Measurements from ENCODE around the gene CEP83. TPM values are rescaled to one million over a fixed set of nuclear protein-coding genes. Genes with fewer than 3 reads are reported as not detected.

The CEP83 gene
- total and polyA plus RNA-seq, 9 of the 15 experiments (the other 6 are each of a cell fraction or from before 2014, with no cell fraction given) = 5.3 to 40.5 (median 31.3) TPM

DNA sequence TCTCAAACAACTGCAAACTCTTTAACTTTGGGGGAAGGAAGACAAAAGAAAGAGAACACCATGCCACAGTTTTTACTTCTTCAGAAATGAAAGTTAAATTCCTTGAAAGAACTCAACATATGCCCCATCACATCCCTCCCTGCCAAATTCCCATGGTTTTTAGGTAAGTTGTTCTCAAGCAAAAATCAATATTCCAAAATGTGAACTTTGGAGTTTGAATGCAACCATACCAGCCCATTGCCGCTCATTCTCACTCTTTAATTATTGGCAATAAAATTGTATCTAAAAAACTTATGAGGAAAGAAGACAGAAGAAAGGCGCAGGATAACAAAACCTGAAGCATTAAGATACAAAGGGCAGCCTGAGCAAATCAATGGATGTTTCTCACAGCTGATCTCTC, 31.8 kb upstream of the CEP83 start:
- TF ChIP-seq JUN (IDR thresholded peaks at IDR 0.05; ENCODE audit: borderline replicate concordance, low read depth, low read length) (no peak), JUN (CRISPR knock-in tag; IDR thresholded peaks at IDR 0.05; ENCODE audit: borderline replicate concordance) (no peak), TRIM24 (IDR thresholded peaks at IDR 0.05) (no peak), FOS (IDR thresholded peaks at IDR 0.05; ENCODE audit: extremely low read depth, insufficient read length) (no peak), ESRRB (CRISPR knock-in tag; IDR thresholded peaks at IDR 0.05; ENCODE audit: borderline replicate concordance) (no peak)
- TF ChIP-seq, protein P1, sequence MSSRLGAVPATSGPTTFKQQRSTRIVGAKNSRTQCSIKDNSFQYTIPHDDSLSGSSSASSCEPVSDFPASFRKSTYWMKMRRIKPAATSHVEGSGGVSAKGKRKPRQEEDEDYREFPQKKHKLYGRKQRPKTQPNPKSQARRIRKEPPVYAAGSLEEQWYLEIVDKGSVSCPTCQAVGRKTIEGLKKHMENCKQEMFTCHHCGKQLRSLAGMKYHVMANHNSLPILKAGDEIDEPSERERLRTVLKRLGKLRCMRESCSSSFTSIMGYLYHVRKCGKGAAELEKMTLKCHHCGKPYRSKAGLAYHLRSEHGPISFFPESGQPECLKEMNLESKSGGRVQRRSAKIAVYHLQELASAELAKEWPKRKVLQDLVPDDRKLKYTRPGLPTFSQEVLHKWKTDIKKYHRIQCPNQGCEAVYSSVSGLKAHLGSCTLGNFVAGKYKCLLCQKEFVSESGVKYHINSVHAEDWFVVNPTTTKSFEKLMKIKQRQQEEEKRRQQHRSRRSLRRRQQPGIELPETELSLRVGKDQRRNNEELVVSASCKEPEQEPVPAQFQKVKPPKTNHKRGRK (tag; IDR thresholded peaks at IDR 0.05) = no peak
- Histone ChIP-seq H4K20me1 (replicated peaks; ENCODE audit: control insufficient read depth, insufficient read depth, low read length) (no peaks in the 10 kb centered on the region), H3K9me3 (replicated peaks; ENCODE audit: control insufficient read depth, insufficient read depth, low read depth, low read length) (no peaks in the 10 kb centered on the region), H3K9ac (ENCODE audit: insufficient read depth in 1 of 2, low read depth in 2 of 2, low read length in 2 of 2) (no peak overlapping the region), H3K4me3 (no peak overlapping the region), H3K9me1 (ENCODE audit: control insufficient read depth, insufficient read depth, low read length) (no peaks in the 10 kb centered on the region), H3K4me2 (ENCODE audit: insufficient read depth, low read length) (no peak overlapping the region), H3K4me1 (replicated peaks in 1 of 2; ENCODE audit: control insufficient read depth in 2 of 2, insufficient read depth in 2 of 2, low read length in 2 of 2) (no peaks in the 10 kb centered on the region), H3K27me3 (ENCODE audit: control insufficient read depth in 2 of 2, insufficient read depth in 2 of 2, low read length in 2 of 2) (no peaks in the 10 kb centered on the region; a peak in 1 of 5 replicates), H2AFZ (ENCODE audit: low read depth, low read length) (no peak overlapping the region), H3K36me3 (ENCODE audit: control insufficient read depth, insufficient read depth, low read length) (no peaks in the 10 kb centered on the region), H3K79me2 (ENCODE audit: control insufficient read depth, insufficient read depth, low read length) (no peaks in the 10 kb centered on the region), H3K27ac (ENCODE audit: extremely low read depth, low read depth, low read length) (no peak overlapping the region)
- intact Hi-C loops (cut with micrococcal nuclease) (no loop called here), in situ Hi-C loops (cut with MboI) (no loop called here)
- ChIA-PET CTCF (ENCODE audit: low intra/inter-chr PET ratio) (no interaction called here), POLR2A (no interaction called here)
- FAIRE-seq (no peak), ATAC-seq (no peak), DNase-seq (ENCODE audit: extremely low read depth in 1 of 4, low spot score in 3 of 4) (no peak)
- BruUV-seq (replicated peaks) = no TSS peak
- 0% methylated on average over 2 of the region's 2 CpGs for WGBS (ENCODE audit: insufficient coverage, low coverage, missing lambda C conversion rate)

All from K562 (cell line).